Neuronal stem cell (in vitro differentiated cells): Measurements from ENCODE around the gene DNM1.

Source experiments
- DNase-seq: peaks from one replicate; pipeline ENCODE4 v3.0.0-alpha.2; 2013; ENCODE audit warnings: low spot score
- H2AFZ ChIP-seq: one replicate; pipeline ENCODE4 v1.6.1; 2013; ENCODE audit warnings: mild to moderate bottlenecking, low read length, inconsistent platforms
- H2AK5ac ChIP-seq: 2 replicates; pipeline ENCODE4 v1.6.1; 2013; ENCODE audit warnings: low read depth, mild to moderate bottlenecking, inconsistent platforms, low read length, moderate library complexity, mixed read lengths
- H2BK120ac ChIP-seq: 2 replicates; pipeline ENCODE4 v1.6.1; 2013; ENCODE audit warnings: low read depth, mild to moderate bottlenecking, inconsistent platforms, low read length, moderate library complexity, mixed read lengths
- H2BK12ac ChIP-seq: one replicate; pipeline ENCODE4 v1.6.1; 2013; ENCODE audit warnings: low read length, inconsistent platforms
- H2BK15ac ChIP-seq: 2 replicates; pipeline ENCODE4 v1.6.1; 2013; ENCODE audit warnings: mild to moderate bottlenecking, low read length, inconsistent platforms, mixed read lengths
- H2BK5ac ChIP-seq: one replicate; pipeline ENCODE4 v1.6.1; 2013; ENCODE audit warnings: inconsistent platforms, mild to moderate bottlenecking, low read length, moderate library complexity
- H3K14ac ChIP-seq: one replicate; pipeline ENCODE4 v1.6.1; 2013; ENCODE audit warnings: low read length, inconsistent platforms
- H3K18ac ChIP-seq: 2 replicates; pipeline ENCODE4 v1.6.1; 2013; ENCODE audit warnings: low read length, inconsistent platforms
- H3K23ac ChIP-seq: 2 replicates; pipeline ENCODE4 v1.6.1; 2013; ENCODE audit warnings: low read depth, mild to moderate bottlenecking, mixed read lengths, low read length, inconsistent platforms; ENCODE audit not compliant: poor library complexity
- H3K27ac ChIP-seq: replicated peaks from 3 replicates; pipeline ENCODE4 v1.5.1; 2013; ENCODE audit warnings: low read length, inconsistent platforms
- H3K27me3 ChIP-seq, 3 experiments: 2 replicates each; pipeline ENCODE4 v1.6.1; 2013; ENCODE audit warnings: low read length in 3 of 3, mild to moderate bottlenecking in 2 of 3, inconsistent platforms in 1 of 3, low read depth in 1 of 3, mixed read lengths in 1 of 3, moderate library complexity in 1 of 3; ENCODE audit not compliant: control insufficient read depth in 3 of 3, insufficient read depth in 3 of 3
- H3K36me3 ChIP-seq, 2 donors: replicated peaks in 1 of 2; 2 replicates each; pipeline ENCODE4 v1.6.1; 2013; ENCODE audit warnings: low read length in 2 of 2; ENCODE audit not compliant: control insufficient read depth in 2 of 2, insufficient read depth in 2 of 2
- H3K4ac ChIP-seq: 2 replicates; pipeline ENCODE4 v1.6.1; 2013; ENCODE audit warnings: inconsistent platforms, mild to moderate bottlenecking, low read length, moderate library complexity
- H3K4me1 ChIP-seq, 2 donors: 1 replicate in 1 of 2; 2 replicates in 1 of 2; pipeline ENCODE4 v1.6.1; 2013; ENCODE audit warnings: low read length in 2 of 2, low read depth in 1 of 2; ENCODE audit not compliant: control insufficient read depth in 2 of 2, insufficient read depth in 1 of 2
- H3K4me2 ChIP-seq: one replicate; pipeline ENCODE4 v1.6.1; 2013; ENCODE audit warnings: mild to moderate bottlenecking, low read length, inconsistent platforms; ENCODE audit not compliant: insufficient read depth, poor library complexity, severe bottlenecking
- H3K4me3 ChIP-seq, 2 donors: 2 replicates each; pipeline ENCODE4 v1.5.1; 2013; ENCODE audit warnings: low read length in 2 of 2, mild to moderate bottlenecking in 2 of 2, inconsistent platforms in 1 of 2, moderate library complexity in 1 of 2
- H3K79me1 ChIP-seq: one replicate; pipeline ENCODE4 v1.6.1; 2013; ENCODE audit warnings: low read depth, mild to moderate bottlenecking, inconsistent platforms, low read length, moderate library complexity
- H3K9ac ChIP-seq: one replicate; pipeline ENCODE4 v1.6.1; 2013; ENCODE audit warnings: mild to moderate bottlenecking, low read depth, low read length, inconsistent platforms; ENCODE audit not compliant: poor library complexity
- H3K9me3 ChIP-seq, 2 donors: replicated peaks in 1 of 2; 2 replicates each; pipeline versions ENCODE3 to v1.6.1; 2013; ENCODE audit warnings: low read length in 2 of 2, mild to moderate bottlenecking in 2 of 2, inconsistent platforms in 1 of 2, low read depth in 1 of 2, mixed read lengths in 1 of 2, moderate library complexity in 1 of 2; ENCODE audit not compliant: control insufficient read depth in 2 of 2, insufficient read depth in 1 of 2
- H4K8ac ChIP-seq: one replicate; pipeline ENCODE4 v1.6.1; 2013; ENCODE audit warnings: low read depth, mild to moderate bottlenecking, inconsistent platforms, low read length, moderate library complexity
- H4K91ac ChIP-seq: one replicate; pipeline ENCODE4 v1.6.1; 2013; ENCODE audit warnings: low read length, low read depth, mild to moderate bottlenecking, inconsistent platforms; ENCODE audit not compliant: poor library complexity
- WGBS, 2 donors: extraction: QIAGEN DNeasy Blood & Tissue Kit; methylation state at CpG; one replicate each; pipeline ENCODE4 v1.1.7; 2013; ENCODE audit warnings: missing lambda C conversion rate in 2 of 2, mixed read lengths in 1 of 2; ENCODE audit not compliant: insufficient read length in 2 of 2, insufficient replicate concordance in 1 of 2; ENCODE audit errors: extremely low coverage in 2 of 2; 5-methylcytosine and 5-hydroxymethylcytosine counted together

DNM1 gene

DNA sequence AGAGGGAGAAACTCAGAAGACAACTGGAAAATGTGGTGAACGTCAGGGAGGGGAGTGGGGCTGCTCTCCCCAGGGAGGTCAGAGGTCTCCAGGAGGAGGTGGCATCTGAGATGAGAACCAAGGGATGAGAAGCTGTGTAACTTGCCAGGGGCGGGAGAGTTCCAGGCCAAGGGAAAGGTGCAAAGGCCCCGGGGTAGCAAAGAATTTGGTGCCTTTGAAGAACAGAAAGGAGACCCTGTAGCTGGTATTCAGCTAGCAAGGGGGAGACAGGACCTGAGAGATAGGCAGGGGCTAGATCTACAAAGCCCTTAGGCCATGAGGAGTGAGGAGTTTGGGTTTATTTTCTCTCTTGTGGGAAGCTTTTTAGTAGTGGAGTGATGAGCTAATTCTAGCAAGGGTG lies 3.3 kb downstream of the DNM1 start:
- no peak overlapping the region for H3K9ac ChIP-seq
- WGBS, 2 donors, result no CpG with 5 or more reads among the region's 3 CpGs
- H2BK120ac ChIP-seq, result no peak overlapping the region
- no peak overlapping the region for H2AFZ ChIP-seq
- H3K23ac ChIP-seq, result no peak overlapping the region
- no peak overlapping the region for H2BK15ac ChIP-seq
- H2BK12ac ChIP-seq, result no peak overlapping the region
- H3K18ac ChIP-seq, result no peak overlapping the region
- no peak overlapping the region for H3K4me3 ChIP-seq
- H3K79me1 ChIP-seq, result peaks cover 9% of the 10 kb centered on the region
- no peak overlapping the region for H3K4me2 ChIP-seq
- peaks cover 8 to 22% of the 10 kb centered on the region in 2 donors for H3K4me1 ChIP-seq
- no peaks in the 10 kb centered on the region for H3K9me3 ChIP-seq
- no peak overlapping the region for H2BK5ac ChIP-seq
- H2AK5ac ChIP-seq, result no peak overlapping the region
- H4K8ac ChIP-seq, result no peak overlapping the region
- no peak for DNase-seq
- H3K27ac ChIP-seq, result no peak overlapping the region
- peaks cover 0 to 10% of the 10 kb centered on the region in 2 donors for H3K36me3 ChIP-seq
- no peak overlapping the region for H4K91ac ChIP-seq
- no peak overlapping the region for H3K4ac ChIP-seq
- H3K14ac ChIP-seq, result no peak overlapping the region
- no peaks in the 10 kb centered on the region for H3K27me3 ChIP-seq

- no peaks in the 10 kb centered on the region for H3K27me3 ChIP-seq
- no peak for DNase-seq
- H3K4me3 ChIP-seq, result no peak overlapping the region
- no CpG with 5 or more reads among the region's 15 CpGs for WGBS, 2 donors
- H3K14ac ChIP-seq, result no peak overlapping the region
- H2BK15ac ChIP-seq, result no peak overlapping the region
- no peaks in the 10 kb centered on the region for H3K9me3 ChIP-seq
- peak overlapping the region; percentile 17 for H2BK5ac ChIP-seq
- no peak overlapping the region for H3K18ac ChIP-seq
- no peak overlapping the region for H2BK120ac ChIP-seq
- H4K91ac ChIP-seq, result no peak overlapping the region
- no peak overlapping the region for H3K27ac ChIP-seq
- no peak overlapping the region for H3K23ac ChIP-seq
- H3K9ac ChIP-seq, result no peak overlapping the region
- no peak overlapping the region for H4K8ac ChIP-seq
- no peak overlapping the region for H2AFZ ChIP-seq
- no peak overlapping the region for H3K4me2 ChIP-seq
- peaks cover 9% of the 10 kb centered on the region for H3K79me1 ChIP-seq
- H3K36me3 ChIP-seq, result peaks cover 0 to 10% of the 10 kb centered on the region in 2 donors
- no peak overlapping the region for H2AK5ac ChIP-seq
- no peak overlapping the region for H3K4ac ChIP-seq
- no peak overlapping the region for H2BK12ac ChIP-seq
- H3K4me1 ChIP-seq, result peaks cover 8 to 15% of the 10 kb centered on the region in 2 donors
Measured at GRCh38 chr9:128206916-128207910, 4.0 kb downstream of the DNM1 start.

- no peak overlapping the region for H2BK5ac ChIP-seq
- no peak overlapping the region for H2BK120ac ChIP-seq
- H3K27me3 ChIP-seq, result no peaks in the 10 kb centered on the region
- no peak overlapping the region for H3K9ac ChIP-seq
- no peak overlapping the region for H2BK12ac ChIP-seq
- no peak overlapping the region for H4K91ac ChIP-seq
- no peak overlapping the region for H3K4me2 ChIP-seq
- H3K18ac ChIP-seq, result no peak overlapping the region
- H2AK5ac ChIP-seq, result no peak overlapping the region
- no peak overlapping the region for H3K27ac ChIP-seq
- peaks cover 0 to 10% of the 10 kb centered on the region in 2 donors for H3K36me3 ChIP-seq
- H3K79me1 ChIP-seq, result peaks cover 9% of the 10 kb centered on the region
- H4K8ac ChIP-seq, result no peak overlapping the region
- peaks cover 7% of the 10 kb centered on the region in 2 donors for H3K4me1 ChIP-seq
- no peak overlapping the region for H2BK15ac ChIP-seq
- no peaks in the 10 kb centered on the region for H3K9me3 ChIP-seq
- no peak overlapping the region for H3K14ac ChIP-seq
- H2AFZ ChIP-seq, result no peak overlapping the region
- H3K23ac ChIP-seq, result no peak overlapping the region
- no peak for DNase-seq
- no peak overlapping the region for H3K4ac ChIP-seq
- H3K4me3 ChIP-seq, result peak overlapping the region in 1 of 2 donors; percentile 21
- WGBS, 2 donors, result no CpG with 5 or more reads among the region's 7 CpGs
Measured at GRCh38 chr9:128208386-128208785, 5.2 kb downstream of the DNM1 start.

DNA sequence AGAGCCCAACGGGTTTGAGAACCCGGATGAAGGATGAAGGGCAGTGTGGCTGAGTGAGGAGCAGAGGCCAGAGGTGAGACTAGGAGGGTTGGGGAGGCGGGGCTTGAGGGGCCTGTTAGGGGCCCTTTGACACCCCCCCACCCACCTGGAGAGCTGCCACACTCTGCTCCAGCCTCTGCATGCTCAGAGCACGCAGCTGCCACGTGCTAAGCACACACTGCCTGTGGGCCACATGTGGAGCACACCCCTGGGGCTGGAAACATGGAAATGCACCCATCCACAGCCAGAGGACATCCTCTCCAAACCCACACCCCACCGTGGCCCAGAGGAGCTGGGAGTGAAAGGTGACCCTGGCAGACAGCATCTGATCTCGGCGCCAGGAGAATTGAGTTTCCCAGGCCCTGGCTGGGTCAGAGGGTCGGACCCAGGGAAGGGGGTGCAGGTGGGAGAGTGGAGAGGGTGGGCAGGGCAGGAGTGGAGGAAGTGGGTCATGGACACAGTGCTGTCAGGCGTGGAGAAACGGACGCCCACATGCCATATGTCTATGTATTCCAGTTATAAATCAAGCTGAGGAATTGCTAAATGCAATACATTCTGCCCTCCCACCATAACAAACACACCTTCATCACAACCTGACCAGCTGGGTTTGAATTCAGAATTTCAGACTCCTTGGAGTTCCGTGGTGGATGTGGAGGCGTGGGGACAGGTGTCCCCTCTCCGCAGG lies 5.9 kb downstream of the DNM1 start:
- Histone ChIP-seq H3K36me3 (peaks cover 0 to 11% of the 10 kb centered on the region in 2 donors), H2BK5ac (peak overlapping the region; percentile 46), H3K4me1 (peaks cover 7% of the 10 kb centered on the region in 2 donors), H3K18ac (no peak overlapping the region), H3K4ac (no peak overlapping the region), H2BK15ac (no peak overlapping the region), H3K23ac (peak overlapping the region; percentile 35), H2AK5ac (no peak overlapping the region), H4K8ac (peak overlapping the region; percentile 30), H3K27me3 (no peaks in the 10 kb centered on the region), H2AFZ (no peak overlapping the region), H3K27ac (no peak overlapping the region), H3K4me3 (no peak overlapping the region), H4K91ac (no peak overlapping the region), H3K4me2 (no peak overlapping the region), H3K79me1 (peaks cover 9% of the 10 kb centered on the region), H3K9ac (peak overlapping the region; percentile 50), H2BK12ac (no peak overlapping the region), H2BK120ac (no peak overlapping the region), H3K14ac (no peak overlapping the region), H3K9me3 (no peaks in the 10 kb centered on the region)
- no CpG with 5 or more reads among the region's 15 CpGs for WGBS, 2 donors
- no peak for DNase-seq
